CD14-positive monocyte (primary cell): ENCODE data around the gene PTPRD. TPM values are rescaled to one million over a fixed set of nuclear protein-coding genes. Genes with fewer than 3 reads are reported as not detected.

Source experiments
- DNase-seq, 3 donors: peaks; one replicate each; pipeline ENCODE4 v3.0.0-alpha.2; 2011 to 2022
- H2AFZ ChIP-seq: 2 replicates; pipeline ENCODE4 v1.6.0; 2012; ENCODE audit warnings: mild to moderate bottlenecking, low read depth, low read length, inconsistent platforms; ENCODE audit not compliant: insufficient read depth, poor library complexity, severe bottlenecking
- H3K27ac ChIP-seq, 2 donors: 1 replicate in 1 of 2; 2 replicates in 1 of 2; pipeline ENCODE4 v1.5.1; 2012 to 2013; ENCODE audit warnings: low read length in 2 of 2, control low read depth in 1 of 2, inconsistent platforms in 1 of 2, low read depth in 1 of 2, mild to moderate bottlenecking in 1 of 2
- H3K27me3 ChIP-seq, 2 donors: one replicate each; pipeline versions ENCODE4 v1.6.0 to v1.6.1; 2011 to 2013; ENCODE audit warnings: low read length in 2 of 2; ENCODE audit not compliant: control insufficient read depth in 2 of 2, insufficient read depth in 2 of 2
- H3K36me3 ChIP-seq, 2 donors: replicated peaks in 1 of 2; 1 replicate in 1 of 2; 2 replicates in 1 of 2; pipeline versions ENCODE4 v1.5.1 to v1.6.1; 2012 to 2013; ENCODE audit warnings: low read length in 2 of 2, control low read depth in 1 of 2, inconsistent platforms in 1 of 2, mild to moderate bottlenecking in 1 of 2; ENCODE audit not compliant: insufficient read depth in 2 of 2, control insufficient read depth in 1 of 2
- H3K4me1 ChIP-seq, 2 donors: 1 replicate in 1 of 2; 2 replicates in 1 of 2; pipeline versions ENCODE4 v1.5.1 to v1.6.1; 2012 to 2013; ENCODE audit warnings: low read length in 2 of 2, control low read depth in 1 of 2, inconsistent platforms in 1 of 2, mild to moderate bottlenecking in 1 of 2, moderate library complexity in 1 of 2; ENCODE audit not compliant: insufficient read depth in 2 of 2, control insufficient read depth in 1 of 2
- H3K4me2 ChIP-seq: replicated peaks from 2 replicates; pipeline ENCODE3; 2012; ENCODE audit warnings: low read length, moderate library complexity, mild to moderate bottlenecking; ENCODE audit not compliant: poor library complexity, severe bottlenecking; ENCODE audit errors: extremely low read depth
- H3K4me3 ChIP-seq, 3 experiments: fragments of 200-600 bp in 1 of 3; sonication (generic) in 1 of 3; replicated peaks in 1 of 3; 1 replicate in 2 of 3; 2 replicates in 1 of 3; pipeline ENCODE4 v1.5.1; 2011 to 2013; ENCODE audit warnings: low read length in 3 of 3, mild to moderate bottlenecking in 3 of 3, control low read depth in 2 of 3, low read depth in 2 of 3, inconsistent platforms in 1 of 3, moderate library complexity in 1 of 3
- H3K79me2 ChIP-seq: 2 replicates; pipeline ENCODE4 v1.6.0; 2012; ENCODE audit warnings: mild to moderate bottlenecking, control low read depth, inconsistent platforms, low read length, moderate library complexity; ENCODE audit not compliant: insufficient read depth
- H3K9ac ChIP-seq: 2 replicates; pipeline ENCODE4 v1.6.0; 2017; ENCODE audit warnings: low read length, mild to moderate bottlenecking; ENCODE audit not compliant: insufficient read depth, poor library complexity, severe bottlenecking
- H3K9me3 ChIP-seq, 2 donors: replicated peaks in 1 of 2; 1 replicate in 1 of 2; 2 replicates in 1 of 2; pipeline versions ENCODE4 v1.5.1 to v1.6.1; 2012 to 2013; ENCODE audit warnings: low read length in 2 of 2, control low read depth in 1 of 2; ENCODE audit not compliant: control insufficient read depth in 1 of 2, insufficient read depth in 1 of 2
- H4K20me1 ChIP-seq: 2 replicates; pipeline ENCODE4 v1.6.0; 2012; ENCODE audit warnings: mild to moderate bottlenecking, low read length, control low read depth, moderate library complexity; ENCODE audit not compliant: insufficient read depth
- H3K27ac Mint-ChIP-seq, 7 donors: one replicate each; pipeline ENCODE4 v1.8.0; 2020; ENCODE audit warnings: mild to moderate bottlenecking in 7 of 7, mixed read lengths in 7 of 7, moderate library complexity in 6 of 7, inconsistent platforms in 2 of 7
- H3K27me3 Mint-ChIP-seq, 3 donors: one replicate each; pipeline ENCODE4 v1.8.0; 2021 to 2022; ENCODE audit warnings: low read depth in 3 of 3, mild to moderate bottlenecking in 3 of 3, mixed read lengths in 3 of 3, moderate library complexity in 3 of 3, inconsistent platforms in 1 of 3
- H3K36me3 Mint-ChIP-seq, 2 donors: one replicate each; pipeline ENCODE4 v1.8.0; 2020; ENCODE audit warnings: mixed read lengths in 2 of 2, inconsistent platforms in 1 of 2, mild to moderate bottlenecking in 1 of 2
- H3K4me1 Mint-ChIP-seq: one replicate; pipeline ENCODE4 v1.8.0; 2020; ENCODE audit warnings: mild to moderate bottlenecking, mixed read lengths
- H3K4me3 Mint-ChIP-seq, 2 donors: one replicate each; pipeline ENCODE4 v1.8.0; 2020; ENCODE audit warnings: mild to moderate bottlenecking in 2 of 2, mixed read lengths in 2 of 2, moderate library complexity in 1 of 2
- H3K9me3 Mint-ChIP-seq, 7 donors: one replicate each; pipeline ENCODE4 v1.8.0; 2020 to 2022; ENCODE audit warnings: mixed read lengths in 7 of 7, mild to moderate bottlenecking in 6 of 7, moderate library complexity in 6 of 7, inconsistent platforms in 2 of 7
- CTCF ChIP-seq: fragments of 200-600 bp; IDR thresholded peaks from one replicate; pipeline ENCODE4 v1.8.0; 2022; ENCODE audit warnings: antibody characterized with exemption, mild to moderate bottlenecking
- WGBS: methylation state at CpG from one replicate; pipeline ENCODE4 v1.1.5; 2013; ENCODE audit warnings: missing lambda C conversion rate; ENCODE audit not compliant: insufficient coverage; 5-methylcytosine and 5-hydroxymethylcytosine counted together
- intact Hi-C, 2 donors: fragments of 100-400 bp; cut with micrococcal nuclease; formaldehyde crosslinking; loops; one replicate each; pipeline versions ENCODE4 v1.15.0 to v1.15.1; 2023
- polyA plus RNA-seq, 3 donors: library from polyadenylated mRNA; depleted of rRNA in 1 of 3; unstranded in 2 of 3; stranded (reverse) in 1 of 3; fragments of 300-500 nt in 2 of 3; fragments of >200 nt in 1 of 3; fragmentation: Illumina TruSeq in 2 of 3; gene quantifications; 1 replicate in 2 of 3; 2 replicates in 1 of 3; pipeline ENCODE4 v1.2.3, GENCODE V29; 2012 to 2021

Gene PTPRD
- polyA plus RNA-seq, 3 donors = not detected

- no peaks in the 10 kb centered on the region for H4K20me1 ChIP-seq
- intact Hi-C loops = no loop called here
- H3K9me3 Mint-ChIP-seq = peaks cover 0 to 6% (median 0%) of the 10 kb centered on the region in 7 donors
- H3K4me1 ChIP-seq = no peaks in the 10 kb centered on the region
- WGBS = no CpG with 5 or more reads among the region's 4 CpGs
- H3K4me1 Mint-ChIP-seq = no peaks in the 10 kb centered on the region
- no peak overlapping the region for H3K27ac Mint-ChIP-seq
- H3K27me3 Mint-ChIP-seq = no peaks in the 10 kb centered on the region
- no peak overlapping the region for H3K9ac ChIP-seq
- no peak overlapping the region for H3K4me3 Mint-ChIP-seq
- no peaks in the 10 kb centered on the region for H3K36me3 Mint-ChIP-seq
- H3K27me3 ChIP-seq = no peaks in the 10 kb centered on the region
- no peak for DNase-seq
- H3K4me2 ChIP-seq = no peak overlapping the region
- H3K9me3 ChIP-seq = no peaks in the 10 kb centered on the region
- H3K27ac ChIP-seq = no peak overlapping the region
- H3K4me3 ChIP-seq = no peak overlapping the region
- no peaks in the 10 kb centered on the region for H3K36me3 ChIP-seq
- no peak overlapping the region for H2AFZ ChIP-seq
- H3K79me2 ChIP-seq = no peaks in the 10 kb centered on the region
- TF ChIP-seq CTCF = no peak
Observed at GRCh38 chr9:8437259-8437658, 2175.5 kb downstream of the PTPRD start.

GRCh38 chr9:8436786-8437185, 2176.0 kb downstream of the PTPRD start:
- intact Hi-C loops = no loop called here
- Histone ChIP-seq H3K79me2 (no peaks in the 10 kb centered on the region), H3K9ac (no peak overlapping the region), H4K20me1 (no peaks in the 10 kb centered on the region), H3K27me3 (no peaks in the 10 kb centered on the region), H3K9me3 (no peaks in the 10 kb centered on the region), H2AFZ (no peak overlapping the region), H3K4me3 (no peak overlapping the region), H3K4me1 (no peaks in the 10 kb centered on the region), H3K27ac (no peak overlapping the region), H3K36me3 (no peaks in the 10 kb centered on the region), H3K4me2 (no peak overlapping the region)
- Mint-ChIP-seq H3K27ac (no peak overlapping the region), H3K9me3 (peaks cover 0 to 6% (median 0%) of the 10 kb centered on the region in 7 donors), H3K27me3 (no peaks in the 10 kb centered on the region), H3K36me3 (no peaks in the 10 kb centered on the region), H3K4me3 (no peak overlapping the region), H3K4me1 (no peaks in the 10 kb centered on the region)
- no peak for TF ChIP-seq CTCF
- no peak for DNase-seq
- no CpG with 5 or more reads among the region's 1 CpG for WGBS
